ENCODE results near the gene ZNF839. TPM values are rescaled to one million over a fixed set of nuclear protein-coding genes. Genes with fewer than 3 reads are reported as not detected.

The ZNF839 gene
- total RNA-seq, 2 donors from 2014 or later = 7.2 to 11.0 TPM

- Histone ChIP-seq H3K27ac (no peak overlapping the region), H3K9me3 (no peaks in the 10 kb centered on the region), H3K9ac (ENCODE audit: low read depth in 2 of 2, low read length in 2 of 2) (no peak overlapping the region), H3K4me3 (no peak overlapping the region), H3K4me1 (no peaks in the 10 kb centered on the region), H3K27me3 (no peaks in the 10 kb centered on the region), H3K36me3 (no peaks in the 10 kb centered on the region)
- no peak for DNase-seq
- no peak for TF ChIP-seq CTCF (IDR thresholded peaks at IDR 0.05)
- intact Hi-C loops (cut with DNase I) = no loop called here
Observed at GRCh38 chr14:102338724-102339123, 19.2 kb downstream of the ZNF839 start.

GRCh38 chr14:102341566-102341965, 22.0 kb downstream of the ZNF839 start:
- H3K9ac ChIP-seq (ENCODE audit: low read depth in 2 of 2, low read length in 2 of 2) = no peak overlapping the region
- H3K4me3 ChIP-seq = no peak overlapping the region
- no peaks in the 10 kb centered on the region for H3K36me3 ChIP-seq

GRCh38 chr14:102342238-102342637, 22.7 kb downstream of the ZNF839 start:
- H3K27me3 ChIP-seq = no peaks in the 10 kb centered on the region
- no peak for DNase-seq
- no peak overlapping the region for H3K27ac ChIP-seq
- H3K4me3 ChIP-seq = no peak overlapping the region
- intact Hi-C loops (cut with DNase I) = no loop called here
- H3K36me3 ChIP-seq = no peaks in the 10 kb centered on the region
- no peak overlapping the region for H3K9ac ChIP-seq (ENCODE audit: low read depth in 2 of 2, low read length in 2 of 2)
- H3K4me1 ChIP-seq = no peaks in the 10 kb centered on the region
- no peak for TF ChIP-seq CTCF (IDR thresholded peaks at IDR 0.05)
- H3K9me3 ChIP-seq = no peaks in the 10 kb centered on the region

More at GRCh38 chr14:102341566-102341965, 22.0 kb downstream of the ZNF839 start:
- Histone ChIP-seq H3K9me3 (no peaks in the 10 kb centered on the region), H3K27ac (no peak overlapping the region), H3K4me1 (no peaks in the 10 kb centered on the region), H3K27me3 (no peaks in the 10 kb centered on the region)
- intact Hi-C loops (cut with DNase I) = no loop called here
- no peak for DNase-seq
- TF ChIP-seq CTCF (IDR thresholded peaks at IDR 0.05) = no peak

- Histone ChIP-seq H3K4me3 (no peak overlapping the region), H3K36me3 (peaks cover 16% of the 10 kb centered on the region), H3K27me3 (no peaks in the 10 kb centered on the region), H3K27ac (no peak overlapping the region), H3K9me3 (no peaks in the 10 kb centered on the region), H3K9ac (ENCODE audit: low read depth in 2 of 2, low read length in 2 of 2) (no peak overlapping the region), H3K4me1 (no peaks in the 10 kb centered on the region)
- intact Hi-C loops (cut with DNase I) = no loop called here
- TF ChIP-seq CTCF (IDR thresholded peaks at IDR 0.05) = no peak
- DNase-seq = no peak
Observed at GRCh38 chr14:102344084-102344483, 24.5 kb downstream of the ZNF839 start.

GRCh38 chr14:102344485-102344884, 24.9 kb downstream of the ZNF839 start:
- Histone ChIP-seq H3K9ac (ENCODE audit: low read depth in 2 of 2, low read length in 2 of 2) (no peak overlapping the region), H3K27ac (no peak overlapping the region), H3K4me1 (no peaks in the 10 kb centered on the region), H3K27me3 (no peaks in the 10 kb centered on the region), H3K36me3 (peaks cover 16% of the 10 kb centered on the region), H3K4me3 (no peak overlapping the region), H3K9me3 (no peaks in the 10 kb centered on the region)
- intact Hi-C loops (cut with DNase I) = no loop called here
- no peak for TF ChIP-seq CTCF (IDR thresholded peaks at IDR 0.05)
- DNase-seq = no peak

- DNase-seq = no peak
- TF ChIP-seq CTCF (IDR thresholded peaks at IDR 0.05) = no peak
- H3K9me3 ChIP-seq = no peaks in the 10 kb centered on the region
- intact Hi-C loops (cut with DNase I) = no loop called here
- peaks cover 16% of the 10 kb centered on the region for H3K36me3 ChIP-seq
- H3K4me1 ChIP-seq = no peaks in the 10 kb centered on the region
- H3K27me3 ChIP-seq = no peaks in the 10 kb centered on the region
- H3K4me3 ChIP-seq = no peak overlapping the region
- no peak overlapping the region for H3K9ac ChIP-seq (ENCODE audit: low read depth in 2 of 2, low read length in 2 of 2)
- H3K27ac ChIP-seq = no peak overlapping the region
Observed at GRCh38 chr14:102345232-102345631, 25.7 kb downstream of the ZNF839 start.

Measured in colonic mucosa (tissue), 4 donors.